Measurements from ENCODE around the gene DNM2.
"Not testable (repeated sequence)": the region's sequence is repeated elsewhere in the genome, so short reads cannot be mapped to it uniquely, and the experiment has no call there.

The DNM2 gene

DNA sequence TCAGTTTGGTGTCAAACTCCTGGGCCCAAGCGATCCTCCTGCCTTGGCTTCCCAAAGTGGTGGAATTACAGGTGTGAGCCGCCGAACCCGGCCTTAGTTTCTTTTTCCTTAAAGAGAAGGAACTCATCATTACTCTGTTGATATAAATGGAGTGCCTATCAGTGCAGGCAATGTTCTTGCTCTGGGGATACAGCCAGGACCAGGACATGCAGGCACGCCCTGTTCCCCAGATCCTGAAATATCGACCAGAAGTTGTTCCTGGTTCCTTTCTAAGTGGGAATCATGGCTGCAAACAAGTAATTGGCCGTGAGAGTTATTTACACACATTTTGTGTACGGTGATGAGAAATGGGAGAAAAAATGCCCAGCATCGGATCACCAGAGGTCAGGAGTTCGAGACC lies 8.4 kb downstream of the DNM2 start:
- no peak for DNase-seq (ENCODE audit: low read depth)

DNA sequence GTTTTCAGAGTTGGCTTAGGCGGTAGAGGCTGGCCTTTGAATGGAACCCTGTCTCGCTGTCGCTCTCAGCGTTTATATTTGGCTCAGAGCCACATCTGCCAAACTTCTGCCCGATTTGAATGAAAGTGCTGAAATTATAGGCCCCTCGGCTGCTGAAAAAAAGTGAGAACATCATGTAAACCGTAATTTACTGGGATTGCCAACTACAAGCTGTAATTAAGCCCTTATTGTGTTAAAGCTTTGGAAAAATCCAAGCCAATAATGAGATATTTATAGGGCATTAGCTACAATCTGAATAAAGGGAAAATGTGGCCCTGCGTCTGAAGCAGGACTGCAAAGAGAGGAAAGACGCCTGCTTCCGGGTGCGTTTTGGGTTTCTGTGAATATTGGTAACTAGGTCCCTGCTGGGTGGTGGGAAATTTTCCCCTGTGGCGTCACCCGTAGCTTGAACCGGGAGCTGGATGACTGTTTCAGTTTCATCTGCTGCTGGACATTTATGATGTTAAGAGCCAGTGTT lies 9.9 kb downstream of the DNM2 start:
- DNase-seq (ENCODE audit: low read depth), result peak; percentile 24

DNA sequence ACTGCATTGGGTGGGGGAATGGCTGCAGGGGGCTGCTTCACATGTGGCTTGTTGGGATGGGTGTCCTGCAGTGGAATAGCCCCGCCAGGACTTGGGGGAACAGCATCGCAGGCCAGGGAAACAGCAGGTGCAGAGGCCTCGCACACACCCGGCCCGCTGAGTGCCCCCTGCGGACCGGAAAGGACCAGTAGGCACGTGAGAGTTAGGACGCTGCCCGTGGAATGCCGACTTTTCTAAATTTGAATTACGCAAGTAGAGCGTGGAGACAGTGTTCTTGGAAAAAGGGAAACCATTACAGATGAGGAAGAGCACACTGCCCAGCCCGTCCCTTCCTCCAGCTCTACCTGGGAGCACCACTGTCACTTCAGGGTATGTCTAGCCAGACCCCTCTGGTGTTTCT lies 11.5 kb downstream of the DNM2 start:
- no peak for DNase-seq (ENCODE audit: low read depth)

DNA sequence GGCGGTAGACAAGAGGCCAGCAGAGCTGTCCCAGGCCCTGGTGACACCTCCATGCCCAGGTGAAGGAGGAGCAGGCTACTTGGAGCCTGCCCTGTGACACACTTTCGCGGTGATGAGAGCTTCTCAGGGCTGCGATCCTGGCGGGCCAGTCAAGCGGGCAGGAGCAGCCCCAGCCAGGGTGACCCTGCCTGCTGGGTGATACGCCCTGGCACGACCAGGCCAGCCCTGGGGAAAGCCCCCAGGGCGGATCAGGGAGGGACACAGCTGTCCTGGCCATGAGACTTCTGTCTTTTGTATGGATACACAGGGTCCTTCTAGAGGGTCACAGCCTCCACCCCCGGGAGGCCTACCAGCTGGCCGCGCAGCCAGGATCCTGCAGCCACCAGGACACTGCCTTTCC lies 13.1 kb downstream of the DNM2 start:
- DNase-seq (ENCODE audit: low read depth), result no peak

DNA sequence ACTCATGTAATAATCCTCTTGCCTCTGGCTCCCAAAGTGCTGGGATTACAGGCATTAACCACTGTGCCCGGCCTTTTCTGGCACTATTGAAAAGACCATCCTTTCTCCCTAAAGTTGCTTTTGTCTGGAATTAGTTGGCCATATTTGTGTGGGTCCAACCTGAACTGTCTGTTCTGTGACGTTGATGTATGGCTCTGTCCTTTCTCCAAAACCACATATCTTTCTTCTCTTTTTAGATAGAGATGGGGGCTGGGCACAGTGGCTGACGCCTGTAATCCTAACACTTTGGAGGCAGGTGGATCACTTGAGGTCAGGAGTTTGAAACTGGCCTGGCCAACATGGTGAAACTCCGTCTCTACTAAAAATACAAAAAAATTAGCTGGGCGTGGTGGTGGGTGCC lies 17.9 kb downstream of the DNM2 start:
- no peak for DNase-seq (ENCODE audit: low read depth)

DNA sequence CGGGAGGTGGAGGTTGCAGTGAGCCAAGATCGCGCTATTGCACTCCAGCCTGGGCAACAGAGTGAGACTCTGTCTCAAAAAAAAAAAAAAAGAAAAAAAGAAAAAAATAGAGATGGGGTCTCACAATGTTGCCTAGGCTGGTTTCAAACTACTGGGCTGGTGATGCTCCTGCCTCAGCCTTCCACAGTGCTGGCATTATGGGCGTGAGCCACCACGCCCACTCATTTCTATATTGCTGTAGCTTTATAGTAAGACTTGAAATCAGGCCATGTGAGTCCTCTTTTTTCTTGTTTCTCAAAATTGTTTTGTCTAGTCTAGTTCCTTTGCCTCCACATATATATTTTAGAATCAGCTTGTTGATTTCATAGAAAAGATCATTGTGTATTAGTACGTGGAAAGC lies 18.3 kb downstream of the DNM2 start:
- DNase-seq (ENCODE audit: low read depth), result no peak

DNA sequence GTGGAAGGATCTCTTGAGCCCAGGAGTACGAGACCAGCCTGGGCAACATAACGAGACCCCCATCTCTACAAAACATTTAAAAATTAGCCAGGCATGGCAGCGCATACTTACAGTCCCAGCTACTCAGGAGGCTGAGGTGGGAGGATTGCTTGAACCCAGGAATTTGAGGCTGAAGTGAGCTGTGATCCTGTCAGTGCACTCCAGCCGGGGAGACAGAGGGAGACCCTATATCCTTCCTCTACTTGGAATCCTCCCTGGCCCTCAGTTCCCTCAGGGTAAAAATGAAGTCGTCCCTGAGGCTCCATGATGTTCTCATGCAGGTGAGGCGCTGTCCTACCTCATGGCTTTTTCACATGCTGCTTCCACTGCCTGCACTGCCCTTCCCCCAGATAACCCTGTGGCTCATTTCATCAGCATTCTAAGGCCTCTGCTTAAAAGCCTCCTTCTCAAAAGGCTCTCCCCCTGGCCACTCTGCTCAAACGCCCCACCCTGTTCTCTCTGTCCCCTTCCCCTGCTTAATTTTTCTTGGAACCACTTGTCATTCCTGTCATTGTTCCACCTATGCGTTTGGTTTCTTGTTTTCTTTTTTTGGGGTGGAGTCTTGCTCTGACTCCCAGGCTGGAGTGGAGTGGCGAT lies 19.2 kb downstream of the DNM2 start:
- DNase-seq (ENCODE audit: low read depth), result no peak

DNA sequence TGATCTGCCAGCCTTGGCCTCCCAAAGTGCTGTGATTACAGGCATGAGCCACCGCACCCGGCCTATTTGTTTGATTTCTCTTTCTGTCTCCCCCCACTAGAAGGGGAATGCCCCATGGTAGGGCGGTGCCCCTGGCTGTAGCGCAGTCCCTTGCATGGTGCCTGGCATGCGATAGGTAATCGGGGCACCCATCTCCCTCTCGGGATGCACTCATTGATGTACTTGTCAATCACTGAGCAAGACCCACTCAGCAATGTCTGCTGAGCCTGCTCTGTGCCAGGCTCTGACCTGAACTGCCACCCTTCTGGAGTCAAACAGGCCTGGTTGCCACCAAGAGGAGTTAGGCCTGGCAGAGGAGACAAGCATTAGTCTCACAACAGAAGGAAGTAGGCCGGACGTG lies 19.8 kb downstream of the DNM2 start:
- DNase-seq (ENCODE audit: low read depth), result no peak

DNA sequence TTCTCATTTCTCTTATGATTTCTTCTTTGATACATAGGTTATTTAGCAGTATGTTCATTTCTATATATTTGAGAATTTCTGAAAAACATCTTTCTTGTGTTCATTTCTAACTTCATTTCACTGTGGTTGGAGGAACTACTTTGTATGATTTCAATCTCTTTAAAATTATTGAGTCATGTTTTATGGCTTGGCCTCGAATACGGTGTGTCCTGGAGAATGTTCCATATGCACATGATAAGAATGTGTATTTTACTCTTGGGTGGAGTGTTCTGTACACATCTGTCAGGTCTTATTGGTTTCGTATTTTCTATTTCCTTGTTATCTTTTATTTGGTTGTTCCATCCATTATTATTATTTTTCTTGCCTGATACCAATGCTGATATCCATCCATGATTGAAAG lies 22.9 kb downstream of the DNM2 start:
- no peak for DNase-seq (ENCODE audit: low read depth)

DNA sequence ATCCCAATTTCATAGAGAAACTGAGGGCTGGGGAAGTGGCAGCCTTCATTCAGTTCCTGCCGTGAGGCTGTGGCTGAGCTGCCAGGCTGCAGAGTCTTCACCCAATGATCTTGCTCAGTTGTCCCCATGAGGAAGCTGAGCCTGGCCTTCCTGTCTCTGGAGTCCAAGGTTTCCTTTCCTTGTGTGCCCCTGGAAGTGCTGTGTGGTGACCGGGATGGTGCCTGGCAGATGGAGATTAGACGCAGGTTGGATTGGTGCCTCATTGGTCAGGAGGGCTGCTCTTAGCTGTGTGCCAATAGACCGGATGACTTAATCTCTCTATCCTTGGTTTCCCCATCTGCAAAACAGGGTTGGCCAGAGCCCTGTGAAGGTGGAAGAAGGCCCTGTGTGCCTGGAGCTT lies 24.6 kb downstream of the DNM2 start:
- DNase-seq (ENCODE audit: low read depth), result no peak

DNA sequence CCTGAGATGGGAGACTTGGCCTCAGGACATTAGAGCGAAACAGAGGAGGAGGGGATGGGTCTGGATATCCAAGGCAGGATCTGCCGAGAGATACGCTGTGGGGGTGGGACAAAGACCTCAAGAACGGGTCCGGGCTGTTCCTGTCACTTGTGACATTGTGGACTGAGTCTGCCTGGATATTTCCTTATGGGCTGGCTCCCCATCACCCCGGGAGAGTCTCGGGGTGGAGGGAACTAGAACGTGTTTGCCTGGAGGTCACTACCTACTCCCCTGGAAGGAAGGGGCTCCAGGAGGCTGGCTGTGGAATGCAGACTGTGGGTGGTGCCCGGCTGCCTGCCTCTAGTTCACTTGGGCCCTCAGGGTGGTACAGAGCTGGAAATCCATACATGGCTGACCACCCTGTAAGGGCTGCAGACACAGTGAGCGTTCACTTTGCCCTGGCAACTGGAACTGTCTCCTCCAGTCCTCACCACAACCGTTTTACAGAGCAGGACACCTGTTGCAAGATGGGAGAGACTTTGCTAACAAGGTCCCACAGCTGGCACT lies 26.4 kb downstream of the DNM2 start:
- DNase-seq (ENCODE audit: low read depth), result no peak

DNA sequence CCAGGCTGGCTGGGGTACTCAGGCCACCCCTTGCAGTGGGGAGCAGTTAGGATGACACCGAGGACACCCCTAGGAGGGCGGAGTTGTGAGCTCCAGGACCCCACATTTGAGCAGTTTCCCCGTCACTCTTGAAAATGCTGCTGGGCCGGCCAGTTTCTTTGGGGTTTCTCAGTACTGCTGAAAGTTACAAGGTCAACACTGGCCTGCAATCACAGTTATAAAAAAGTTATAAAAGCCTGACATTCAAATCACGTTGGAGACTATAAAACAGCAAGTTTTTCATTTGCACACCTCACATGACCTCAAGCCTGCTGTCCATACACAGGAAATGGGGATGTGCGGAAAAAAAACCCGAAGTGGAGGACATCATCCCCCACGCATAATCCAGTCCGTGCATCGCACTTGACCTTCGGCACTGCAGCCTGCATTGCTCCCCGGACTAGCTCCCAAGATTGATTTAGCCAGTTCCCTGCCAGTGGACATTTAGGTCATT lies 27.0 kb downstream of the DNM2 start:
- no peak for DNase-seq (ENCODE audit: low read depth)

DNA sequence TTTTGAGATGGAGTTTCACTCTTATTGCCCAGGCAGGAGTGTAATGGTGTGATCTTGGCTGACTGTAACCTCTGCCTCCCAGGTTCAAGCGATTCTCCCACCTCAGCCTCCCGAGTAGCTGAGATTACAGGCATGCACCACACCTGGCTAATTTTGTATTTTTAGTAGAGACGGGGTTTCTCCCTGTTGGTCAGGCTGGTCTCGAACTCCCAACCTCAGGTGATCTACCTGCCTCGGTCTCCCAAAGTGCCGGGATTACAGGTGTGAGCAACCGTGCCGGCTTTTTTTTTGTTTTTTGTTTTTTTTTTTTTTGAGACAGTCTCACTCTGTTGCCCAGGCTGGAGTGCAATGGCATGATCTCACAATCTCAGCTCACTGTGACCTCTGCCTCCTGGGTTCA lies 28.6 kb downstream of the DNM2 start:
- not testable (repeated sequence) for DNase-seq (ENCODE audit: low read depth)

DNA sequence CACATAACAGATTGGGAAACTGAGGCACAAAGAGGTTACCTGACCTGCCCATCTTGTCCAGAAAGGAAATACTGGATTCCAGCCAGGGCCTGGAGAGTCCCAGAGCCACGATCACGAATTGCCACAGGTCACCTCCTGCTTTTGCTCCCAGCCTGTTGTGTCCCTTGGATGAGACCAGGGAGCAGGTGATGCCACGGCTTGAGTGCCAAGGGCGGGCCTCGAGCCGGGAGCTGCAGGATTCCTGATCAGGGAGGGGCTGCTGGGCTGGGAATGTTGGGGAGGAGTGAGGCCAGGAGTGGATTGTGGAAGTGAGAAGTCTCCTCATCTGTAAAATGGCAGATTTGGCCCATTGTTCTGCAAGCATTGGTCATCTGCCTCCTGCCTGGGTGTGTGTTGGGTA lies 29.4 kb downstream of the DNM2 start:
- DNase-seq (ENCODE audit: low read depth), result no peak

DNA sequence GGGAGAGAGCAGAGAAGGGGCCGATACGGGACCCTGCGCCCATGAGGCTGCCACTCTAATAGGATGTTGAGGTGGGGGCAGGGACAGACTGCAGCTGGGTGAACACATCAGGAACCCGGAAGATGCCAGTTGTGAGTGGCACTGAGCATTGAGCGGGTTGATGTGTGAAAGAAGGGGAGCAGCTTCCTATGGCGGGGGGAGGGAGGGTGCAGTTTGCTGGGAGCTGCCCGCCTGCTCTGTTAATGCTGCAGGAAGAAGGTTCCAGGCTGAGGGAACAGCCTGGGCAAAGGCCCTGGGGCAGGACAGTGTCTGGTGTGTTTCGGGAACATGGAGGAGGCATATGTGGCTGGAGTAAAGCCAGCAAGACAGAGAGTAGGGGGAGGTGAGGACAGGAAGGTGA lies 29.8 kb downstream of the DNM2 start:
- DNase-seq (ENCODE audit: low read depth), result no peak

DNA sequence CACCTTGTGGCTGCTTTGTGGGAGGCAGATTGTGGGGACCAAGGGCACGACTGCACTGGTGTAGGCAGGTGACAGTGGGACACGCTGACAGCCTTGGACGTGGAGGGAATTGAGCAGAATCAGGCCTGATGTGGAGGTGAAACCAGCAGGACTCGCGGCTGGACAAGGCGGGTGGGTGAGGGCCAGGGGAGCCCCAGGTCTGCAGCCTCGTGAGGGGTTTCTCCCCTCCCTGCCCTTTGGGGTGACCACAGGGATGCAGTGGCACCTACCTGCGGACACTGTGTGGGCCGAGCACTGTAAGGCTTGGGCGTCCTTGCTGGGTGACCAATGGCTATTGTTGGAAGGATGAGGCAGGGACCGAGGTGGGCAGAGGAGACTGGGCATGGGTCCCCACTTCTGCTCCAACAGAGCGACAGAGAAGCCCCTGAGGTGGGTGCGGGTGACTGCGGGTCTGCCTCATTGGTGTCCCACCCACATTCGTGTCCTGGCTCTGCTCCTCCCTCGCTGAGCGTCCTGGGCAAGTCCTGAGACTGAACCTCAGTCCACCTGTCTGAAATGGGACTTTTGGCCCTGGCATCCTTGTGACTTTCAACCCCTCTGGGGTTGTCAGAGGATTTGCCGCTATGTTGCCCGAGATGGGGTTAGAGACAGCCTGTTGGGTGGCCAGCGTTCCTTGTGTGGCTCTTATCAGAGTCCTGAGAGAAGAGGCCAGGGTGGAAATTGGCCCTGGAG lies 30.5 kb downstream of the DNM2 start:
- no peak for DNase-seq (ENCODE audit: low read depth)

DNA sequence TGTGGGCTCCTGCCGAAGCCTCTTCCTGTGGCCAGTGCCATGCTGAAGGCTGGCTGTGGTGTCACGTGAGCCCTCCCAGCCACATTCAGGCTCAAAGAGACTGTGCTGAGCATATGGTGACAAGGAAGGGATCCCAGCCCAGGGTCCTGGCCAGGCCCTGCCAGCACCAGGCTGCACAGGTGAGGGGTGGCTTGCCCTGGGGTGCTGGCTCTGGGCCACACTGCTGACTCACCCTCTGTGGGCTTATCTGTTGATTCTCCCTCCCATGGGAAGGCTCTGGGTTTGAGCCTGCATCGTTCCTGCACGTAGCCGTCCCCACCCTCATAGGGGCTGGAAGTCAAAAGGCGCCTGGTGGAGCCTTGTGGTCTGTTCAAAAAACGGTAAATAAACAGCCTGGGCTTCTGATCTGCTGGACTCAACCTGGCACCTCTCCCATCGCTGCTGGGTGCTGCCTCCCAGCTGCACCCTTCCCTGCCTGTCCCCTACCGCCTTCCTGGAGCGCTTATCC lies 31.1 kb downstream of the DNM2 start:
- DNase-seq (ENCODE audit: low read depth), result no peak

DNA sequence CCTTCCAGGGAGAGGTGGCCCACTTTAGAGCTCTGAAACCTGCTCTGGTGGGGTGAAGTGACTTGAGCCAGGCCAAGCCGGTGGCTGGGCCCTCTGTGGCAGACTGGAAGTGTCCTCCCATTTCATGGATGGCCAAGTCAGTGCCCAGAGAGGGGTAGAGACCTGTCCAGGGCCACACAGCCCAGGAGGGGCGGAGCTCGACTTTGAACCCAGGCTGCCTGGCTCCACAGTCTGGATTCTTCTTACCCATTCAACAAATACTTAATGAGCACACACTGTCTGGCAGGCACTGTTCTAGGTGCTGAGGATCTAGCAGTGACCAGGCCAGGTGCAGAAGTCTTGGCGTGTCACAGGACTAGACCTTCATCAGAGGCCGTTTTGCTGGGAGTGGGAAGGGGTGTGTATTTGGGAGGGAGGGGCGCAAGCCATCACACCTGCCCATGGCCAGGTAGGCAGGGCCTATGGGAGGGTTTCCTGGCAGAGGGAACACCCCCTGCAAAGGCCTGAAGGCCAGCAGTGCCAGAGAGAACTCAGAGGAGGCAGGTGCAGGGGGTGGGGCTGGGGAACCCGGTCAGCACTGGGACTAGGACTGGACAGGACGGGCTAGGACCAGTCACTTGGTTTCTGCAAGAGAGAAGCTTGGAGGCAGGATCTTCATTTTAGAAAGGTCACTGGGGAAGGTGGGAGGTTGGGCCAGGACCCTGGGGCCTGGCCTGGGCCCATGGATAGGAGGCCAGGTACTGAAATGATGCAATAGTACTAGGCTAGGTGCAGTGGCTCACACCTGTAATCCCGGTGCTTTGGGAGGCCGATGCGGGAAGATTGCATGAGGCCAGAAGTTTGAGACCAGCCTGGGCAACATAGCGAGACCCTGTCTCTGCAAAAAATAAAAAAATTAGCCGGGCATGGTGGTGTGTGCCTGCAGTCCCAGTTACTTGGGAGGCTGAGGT lies 31.8 kb downstream of the DNM2 start:
- DNase-seq (ENCODE audit: low read depth), result no peak

DNA sequence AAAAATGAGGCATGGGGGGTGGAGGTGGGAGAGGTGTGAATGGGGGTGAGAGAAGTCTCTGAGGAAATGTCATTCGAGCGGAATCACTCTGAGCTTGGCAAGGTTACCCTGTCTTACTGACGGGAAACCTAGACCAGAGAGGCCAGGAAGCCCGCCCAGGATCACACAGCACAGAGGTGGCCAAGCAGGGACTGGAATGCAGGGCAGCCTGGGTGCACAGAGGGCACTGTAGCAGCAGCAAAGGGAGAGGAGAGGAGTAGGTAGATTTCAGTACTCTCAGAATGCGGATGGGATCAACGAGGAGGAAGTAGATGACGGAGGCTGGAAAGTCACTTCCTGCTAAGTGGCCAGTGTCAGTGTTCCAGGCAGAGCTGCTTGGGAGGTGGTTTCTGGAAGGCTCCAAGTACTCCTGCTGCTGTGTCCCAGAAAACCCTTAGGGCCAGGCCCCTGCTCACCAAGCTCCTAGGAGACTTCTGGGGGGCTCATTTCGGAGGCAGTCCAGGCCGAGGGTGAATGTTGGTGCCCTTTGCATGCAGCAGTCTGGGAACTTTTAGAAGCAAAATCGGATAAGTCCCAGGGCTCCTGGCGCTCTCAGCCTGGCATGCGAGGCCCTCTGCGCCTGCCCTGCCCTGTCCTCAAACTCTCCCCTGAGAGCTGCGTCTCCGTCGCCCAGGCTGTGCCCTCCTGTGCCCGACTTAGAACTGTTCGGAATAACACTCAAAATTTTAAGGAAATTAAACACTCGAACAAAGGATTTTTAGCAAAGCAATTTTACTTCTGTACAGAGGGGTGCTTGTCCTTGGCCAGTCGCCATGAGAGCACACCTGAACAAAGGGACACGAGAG lies 33.5 kb downstream of the DNM2 start:
- no peak for DNase-seq (ENCODE audit: low read depth)

DNA sequence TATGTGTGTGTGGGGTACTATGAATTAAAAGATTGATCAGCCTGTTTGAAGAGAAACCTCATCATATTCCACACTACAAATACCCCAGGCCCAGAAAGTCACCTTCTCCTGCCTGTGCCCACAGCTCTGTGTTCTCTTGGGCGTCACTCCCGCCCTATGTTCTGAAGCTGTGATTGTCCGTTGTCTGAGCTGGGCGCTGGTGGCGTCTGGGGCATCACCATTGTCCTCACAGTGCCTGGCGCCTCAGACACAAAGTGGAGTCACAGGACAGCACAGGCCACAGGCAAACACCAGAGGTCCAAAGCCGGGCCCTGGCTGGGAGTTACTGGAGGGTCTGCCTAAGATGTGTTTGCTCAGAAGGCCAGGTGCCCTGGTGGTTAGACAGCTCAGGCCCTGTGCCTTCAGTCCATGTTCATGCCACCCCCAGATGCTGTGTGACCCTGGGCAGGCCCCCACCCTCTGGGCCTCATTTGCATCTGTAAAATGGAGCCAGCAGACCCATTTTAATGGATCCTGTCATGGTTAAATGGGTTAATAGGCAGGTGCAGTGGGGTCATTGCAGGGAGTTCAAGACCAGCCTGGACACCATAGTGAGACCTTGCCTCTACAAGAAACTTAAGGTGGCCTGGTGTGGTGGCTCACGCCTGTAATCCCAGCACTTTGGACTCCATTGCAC lies 34.5 kb downstream of the DNM2 start:
- no peak for DNase-seq (ENCODE audit: low read depth)
